ENCODE data around the gene BCAS3.
"Not testable (repeated sequence)": the region's sequence is repeated elsewhere in the genome, so short reads cannot be mapped to it uniquely, and the experiment has no call there.

BCAS3 gene

GRCh38 chr17:60993497-60993896, 315.8 kb downstream of the BCAS3 start:
- DNase-seq (ENCODE audit: low spot score): no peak
- TF ChIP-seq CTCF (IDR thresholded peaks at IDR 0.05; ENCODE audit: extremely low read depth, missing control alignments): no peak

- no peak for TF ChIP-seq CTCF (IDR thresholded peaks at IDR 0.05; ENCODE audit: extremely low read depth, missing control alignments)
- no peak for DNase-seq (ENCODE audit: low spot score)
Observed at GRCh38 chr17:60995680-60996079, 318.0 kb downstream of the BCAS3 start.

- TF ChIP-seq CTCF (IDR thresholded peaks at IDR 0.05; ENCODE audit: extremely low read depth, missing control alignments): no peak
- DNase-seq (ENCODE audit: low spot score): no peak
Observed at GRCh38 chr17:61000911-61001310, 323.3 kb downstream of the BCAS3 start.

GRCh38 chr17:61002316-61002736, 324.7 kb downstream of the BCAS3 start:
- TF ChIP-seq CTCF (IDR thresholded peaks at IDR 0.05; ENCODE audit: extremely low read depth, missing control alignments): peak; percentile 5
- DNase-seq (ENCODE audit: low spot score): peak; percentile 10

DNA sequence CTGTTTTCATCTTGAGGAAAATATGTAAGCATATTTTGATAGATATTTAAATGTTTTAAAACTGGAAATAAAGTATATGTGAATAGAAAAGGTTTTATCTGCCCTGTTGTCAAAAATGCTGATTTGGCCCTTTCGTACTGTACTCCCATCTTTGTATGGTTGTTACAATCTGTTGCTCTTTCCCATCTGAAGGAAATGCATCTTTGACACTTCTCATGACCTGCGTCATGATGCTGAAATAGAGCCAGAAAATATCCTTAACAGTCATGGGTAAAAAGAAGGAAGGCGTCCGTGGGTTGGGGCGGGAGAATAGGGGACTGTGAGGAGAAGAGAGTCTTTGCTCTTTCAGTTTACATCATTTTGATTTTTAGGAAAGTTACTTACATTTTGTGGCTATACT, 327.7 kb downstream of the BCAS3 start:
- TF ChIP-seq CTCF (IDR thresholded peaks at IDR 0.05; ENCODE audit: extremely low read depth, missing control alignments): no peak
- DNase-seq (ENCODE audit: low spot score): no peak

DNA sequence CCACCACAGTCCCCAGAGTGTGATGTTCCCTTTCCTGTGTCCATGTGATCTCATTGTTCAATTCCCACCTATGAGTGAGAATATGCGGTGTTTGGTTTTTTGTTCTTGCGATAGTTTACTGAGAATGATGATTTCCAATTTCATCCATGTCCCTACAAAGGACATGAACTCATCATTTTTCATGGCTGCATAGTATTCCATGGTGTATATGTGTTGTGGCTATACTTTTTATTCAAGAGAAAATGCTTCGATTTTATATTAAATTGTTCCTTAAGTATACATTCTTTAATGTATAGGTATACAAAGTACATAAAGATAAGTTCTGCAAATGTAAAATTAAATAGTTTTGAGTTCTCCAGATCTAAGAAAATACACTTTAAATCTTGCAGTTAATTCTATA, 328.3 kb downstream of the BCAS3 start:
- not testable (repeated sequence) for DNase-seq (ENCODE audit: low spot score)

- TF ChIP-seq CTCF (IDR thresholded peaks at IDR 0.05; ENCODE audit: extremely low read depth, missing control alignments): no peak
- DNase-seq (ENCODE audit: low spot score): no peak
Observed at GRCh38 chr17:61007980-61008379, 330.3 kb downstream of the BCAS3 start.

DNA sequence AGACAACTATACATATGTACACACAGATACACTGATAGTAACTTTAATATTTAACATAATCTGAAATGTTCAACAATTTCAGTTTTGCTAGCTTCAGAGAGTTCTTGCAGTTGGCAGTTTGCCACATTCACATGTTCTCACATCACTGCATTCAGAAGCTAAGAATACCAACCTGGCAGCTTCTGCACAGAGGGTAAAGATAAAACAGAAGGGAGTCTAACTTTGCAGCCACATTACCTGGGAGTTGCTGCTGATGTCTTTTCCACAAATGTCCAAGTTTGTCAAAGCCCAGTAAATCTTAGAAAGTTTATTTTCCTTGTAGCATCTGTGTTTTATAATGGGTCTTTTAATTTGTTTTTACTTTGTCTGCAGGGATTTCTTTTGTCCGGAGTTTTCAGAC, 332.0 kb downstream of the BCAS3 start:
- TF ChIP-seq CTCF (IDR thresholded peaks at IDR 0.05; ENCODE audit: extremely low read depth, missing control alignments): no peak
- DNase-seq (ENCODE audit: low spot score): no peak

Measured in GM20000 (cell line).